Gastrocnemius medialis (tissue), 4 donors: ENCODE data around the gene SMCO2. TPM values are rescaled to one million over a fixed set of nuclear protein-coding genes. Genes with fewer than 3 reads are reported as not detected.

Experiments
- ATAC-seq, 2 donors: fragments of 150-250 bp; one replicate each; pipeline ENCODE4 v1.9.1; 2016
- DNase-seq, 2 donors: peaks; one replicate each; pipeline ENCODE4 v3.0.0-alpha.2; 2019
- H3K27ac ChIP-seq, 4 donors: fragments of 200-600 bp; sonication (generic); 1 replicate in 1 of 4; 2 replicates in 3 of 4; pipeline ENCODE4 v1.5.1; 2016 to 2018; ENCODE audit warnings: mild to moderate bottlenecking in 2 of 4, moderate library complexity in 1 of 4
- H3K27me3 ChIP-seq, 3 donors: fragments of 200-600 bp; sonication (generic) in 2 of 3; 1 replicate in 1 of 3; 2 replicates in 2 of 3; pipeline versions ENCODE4 v1.5.1 to v1.6.0; 2016 to 2019; ENCODE audit warnings: mild to moderate bottlenecking in 1 of 3, moderate library complexity in 1 of 3
- H3K36me3 ChIP-seq, 2 donors: fragments of 200-600 bp; sonication (generic) in 1 of 2; one replicate each; pipeline ENCODE4 v1.5.1; 2017 to 2018
- H3K4me1 ChIP-seq, 2 donors: fragments of 200-600 bp; sonication (generic) in 1 of 2; one replicate each; pipeline ENCODE4 v1.5.1; 2016 to 2017; ENCODE audit warnings: mild to moderate bottlenecking in 2 of 2
- H3K4me3 ChIP-seq, 4 donors: fragments of 200-600 bp; sonication (generic) in 3 of 4; 1 replicate in 1 of 4; 2 replicates in 3 of 4; pipeline ENCODE4 v1.5.1; 2016 to 2019; ENCODE audit warnings: mild to moderate bottlenecking in 2 of 4
- H3K9me3 ChIP-seq, 3 donors: fragments of 200-600 bp; sonication (generic) in 2 of 3; 1 replicate in 1 of 3; 2 replicates in 2 of 3; pipeline ENCODE4 v1.5.1; 2016 to 2019
- POLR2A ChIP-seq, 2 donors: fragments of 450-650 bp; IDR thresholded peaks; one replicate each; pipeline ENCODE4 v1.6.1; 2017; ENCODE audit warnings: antibody characterized with exemption in 2 of 2, mild to moderate bottlenecking in 2 of 2, moderate library complexity in 2 of 2
- in situ Hi-C, 4 donors: fragments of 200-750 bp; cut with MboI; loops; one replicate each; pipeline versions ENCODE4 v1.15.0 to v1.8.0; 2017; ENCODE audit warnings: low sequenced_read_pairs in 4 of 4
- intact Hi-C: fragments of 100-400 bp; cut with DNase I; formaldehyde crosslinking; loops from one replicate; pipeline ENCODE4 v1.15.1; 2023; ENCODE audit warnings: low total_unique reads
- total RNA-seq, 4 donors: library from RNA; depleted of rRNA; stranded (reverse); fragments of >200 nt; gene quantifications; one replicate each; pipeline versions ENCODE4 v1.1.0 to v1.2.3, GENCODE V29; 2016
- TF ChIP-seq, protein P1 (sequence below), 5 experiments: fragments of 450-650 bp in 3 of 5; fragments of 200-600 bp in 2 of 5; sonication (generic) in 2 of 5; IDR thresholded peaks in 4 of 5; conservative IDR thresholded peaks in 1 of 5; 1 replicate in 4 of 5; 2 replicates in 1 of 5; pipeline ENCODE4 v1.5.1; 2016 to 2019; ENCODE audit warnings: antibody characterized with exemption in 5 of 5, mild to moderate bottlenecking in 3 of 5, moderate library complexity in 3 of 5

The SMCO2 gene
- total RNA-seq, 4 donors from 2014 or later = not detected

DNA sequence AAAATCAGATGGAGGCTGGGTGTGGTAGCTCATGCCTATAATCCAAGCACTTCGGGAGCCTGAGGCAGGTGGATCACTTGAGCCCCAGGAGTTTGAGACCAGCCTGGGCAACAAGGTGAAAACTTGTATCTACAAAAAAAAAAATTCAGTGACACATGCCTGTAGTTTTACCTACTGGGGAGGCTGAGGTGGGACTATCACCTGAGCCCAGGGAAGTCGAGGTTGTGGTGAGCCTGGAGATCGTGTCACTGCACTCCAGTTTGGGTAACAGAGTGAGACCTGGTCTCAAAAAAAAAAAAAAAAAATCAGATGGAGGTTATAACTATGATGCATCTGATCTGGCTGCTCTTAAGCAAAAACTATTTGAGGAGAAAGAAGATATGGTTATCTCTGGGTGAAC is 50.9 kb downstream of the SMCO2 start:
- Histone ChIP-seq H3K4me1 (no peaks in the 10 kb centered on the region), H3K27me3 (no peaks in the 10 kb centered on the region), H3K27ac (no peak overlapping the region), H3K4me3 (no peak overlapping the region), H3K36me3 (no peaks in the 10 kb centered on the region), H3K9me3 (no peaks in the 10 kb centered on the region)
- intact Hi-C loops = no loop called here
- ATAC-seq = no peak
- DNase-seq = no peak
- no peak for TF ChIP-seq POLR2A (IDR thresholded peaks at IDR 0.05)
- TF ChIP-seq, protein P1, sequence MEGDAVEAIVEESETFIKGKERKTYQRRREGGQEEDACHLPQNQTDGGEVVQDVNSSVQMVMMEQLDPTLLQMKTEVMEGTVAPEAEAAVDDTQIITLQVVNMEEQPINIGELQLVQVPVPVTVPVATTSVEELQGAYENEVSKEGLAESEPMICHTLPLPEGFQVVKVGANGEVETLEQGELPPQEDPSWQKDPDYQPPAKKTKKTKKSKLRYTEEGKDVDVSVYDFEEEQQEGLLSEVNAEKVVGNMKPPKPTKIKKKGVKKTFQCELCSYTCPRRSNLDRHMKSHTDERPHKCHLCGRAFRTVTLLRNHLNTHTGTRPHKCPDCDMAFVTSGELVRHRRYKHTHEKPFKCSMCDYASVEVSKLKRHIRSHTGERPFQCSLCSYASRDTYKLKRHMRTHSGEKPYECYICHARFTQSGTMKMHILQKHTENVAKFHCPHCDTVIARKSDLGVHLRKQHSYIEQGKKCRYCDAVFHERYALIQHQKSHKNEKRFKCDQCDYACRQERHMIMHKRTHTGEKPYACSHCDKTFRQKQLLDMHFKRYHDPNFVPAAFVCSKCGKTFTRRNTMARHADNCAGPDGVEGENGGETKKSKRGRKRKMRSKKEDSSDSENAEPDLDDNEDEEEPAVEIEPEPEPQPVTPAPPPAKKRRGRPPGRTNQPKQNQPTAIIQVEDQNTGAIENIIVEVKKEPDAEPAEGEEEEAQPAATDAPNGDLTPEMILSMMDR (IDR thresholded peaks at IDR 0.05 in 4 of 5, conservative IDR thresholded peaks at IDR 0.05 in 1 of 5) = no peak
- in situ Hi-C loops = no loop called here

DNA sequence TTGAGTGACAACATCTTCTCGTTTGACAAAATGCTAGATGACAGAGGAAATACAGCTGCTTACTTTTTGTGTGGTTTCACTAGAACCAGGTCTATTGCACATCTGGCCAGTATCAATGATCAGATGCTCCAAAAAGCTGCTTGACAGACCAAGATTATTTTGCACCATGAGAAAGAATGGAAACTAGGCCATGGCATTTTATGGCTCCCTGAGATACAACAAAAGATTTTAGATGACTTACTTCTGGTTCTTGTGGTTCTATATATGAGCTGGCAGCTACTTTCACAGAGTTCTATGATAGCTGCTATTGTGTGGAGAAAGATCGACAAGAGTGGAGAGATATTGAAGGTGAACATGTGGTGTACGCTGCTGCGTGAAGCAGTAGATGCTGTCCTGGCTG is 51.6 kb downstream of the SMCO2 start:
- TF ChIP-seq POLR2A (IDR thresholded peaks at IDR 0.05) = no peak
- TF ChIP-seq, protein P1 (IDR thresholded peaks at IDR 0.05 in 4 of 5, conservative IDR thresholded peaks at IDR 0.05 in 1 of 5) = no peak
- H3K27me3 ChIP-seq = no peaks in the 10 kb centered on the region
- no peak overlapping the region for H3K27ac ChIP-seq
- H3K4me3 ChIP-seq = no peak overlapping the region
- no peaks in the 10 kb centered on the region for H3K4me1 ChIP-seq
- ATAC-seq (no peak), DNase-seq (no peak)
- H3K36me3 ChIP-seq = no peaks in the 10 kb centered on the region
- in situ Hi-C loops = no loop called here
- no peaks in the 10 kb centered on the region for H3K9me3 ChIP-seq
- intact Hi-C loops = no loop called here

DNA sequence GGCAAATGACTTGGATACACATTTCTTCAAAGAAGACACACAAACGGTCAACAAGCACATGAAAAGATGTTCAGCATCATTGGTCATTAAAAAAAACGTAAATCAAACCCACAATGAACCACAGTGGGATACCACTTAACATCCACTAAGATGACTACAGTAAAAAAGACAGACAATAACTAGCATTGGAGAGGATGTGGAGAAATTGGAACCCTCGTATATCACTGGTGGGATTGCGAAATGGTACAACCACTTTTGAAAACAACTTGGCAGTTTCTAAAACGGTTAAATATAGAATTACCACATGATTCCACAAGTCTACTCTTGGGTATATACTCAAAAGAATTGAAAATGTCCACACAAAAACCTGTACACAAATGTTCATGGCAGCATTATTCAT is 52.2 kb downstream of the SMCO2 start:
- Histone ChIP-seq H3K36me3 (no peaks in the 10 kb centered on the region), H3K4me3 (no peak overlapping the region), H3K27ac (no peak overlapping the region), H3K27me3 (no peaks in the 10 kb centered on the region), H3K9me3 (no peaks in the 10 kb centered on the region), H3K4me1 (no peaks in the 10 kb centered on the region)
- in situ Hi-C loops = no loop called here
- DNase-seq = no peak
- no peak for ATAC-seq
- TF ChIP-seq POLR2A (IDR thresholded peaks at IDR 0.05) = no peak
- TF ChIP-seq, protein P1 (IDR thresholded peaks at IDR 0.05 in 4 of 5, conservative IDR thresholded peaks at IDR 0.05 in 1 of 5) = no peak
- intact Hi-C loops = no loop called here

DNA sequence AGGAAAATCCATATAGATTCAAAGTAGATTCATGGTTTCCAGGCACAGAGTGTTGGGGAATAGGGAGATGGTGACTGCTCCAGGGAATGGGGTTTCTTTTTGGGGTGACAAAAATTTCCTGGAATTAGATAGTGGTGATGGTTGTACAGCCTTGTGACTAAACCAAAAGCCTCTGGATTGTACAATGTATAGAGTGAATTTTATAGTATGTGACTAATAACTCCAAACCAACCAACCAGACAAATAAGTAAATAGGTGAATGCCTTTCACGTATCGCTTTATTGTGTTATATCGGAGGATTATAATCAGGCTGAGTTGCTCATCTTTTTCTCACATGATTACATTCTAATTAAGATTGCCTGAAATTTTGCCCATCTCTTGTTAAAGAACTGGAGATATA is 52.8 kb downstream of the SMCO2 start:
- Histone ChIP-seq H3K27ac (no peak overlapping the region), H3K4me3 (no peak overlapping the region), H3K27me3 (no peaks in the 10 kb centered on the region), H3K9me3 (no peaks in the 10 kb centered on the region), H3K36me3 (no peaks in the 10 kb centered on the region), H3K4me1 (no peaks in the 10 kb centered on the region)
- in situ Hi-C loops (no loop called here), intact Hi-C loops (no loop called here)
- no peak for ATAC-seq
- DNase-seq = no peak
- TF ChIP-seq, protein P1 (IDR thresholded peaks at IDR 0.05 in 4 of 5, conservative IDR thresholded peaks at IDR 0.05 in 1 of 5) = no peak
- no peak for TF ChIP-seq POLR2A (IDR thresholded peaks at IDR 0.05)

DNA sequence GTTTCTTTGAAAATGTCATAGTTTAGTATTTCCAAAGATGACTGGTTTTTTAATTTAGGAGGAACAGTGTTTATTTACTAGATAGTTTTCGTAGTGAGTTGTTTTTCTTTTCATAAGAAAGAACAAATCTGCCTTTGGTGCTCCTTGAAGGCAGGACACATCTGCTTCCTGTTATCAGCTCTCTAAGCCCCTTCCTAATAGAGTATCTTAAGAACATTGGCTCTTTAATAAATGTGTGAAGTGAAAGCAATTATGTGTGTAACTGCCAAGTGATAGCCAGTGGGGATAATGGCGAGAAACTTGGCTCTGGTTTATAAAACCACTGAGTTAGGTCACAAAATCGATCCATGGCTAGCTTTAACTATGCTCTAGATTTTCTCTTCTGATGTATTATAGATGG is 54.0 kb downstream of the SMCO2 start:
- in situ Hi-C loops = no loop called here
- H3K27ac ChIP-seq = no peak overlapping the region
- no peak overlapping the region for H3K4me3 ChIP-seq
- TF ChIP-seq POLR2A (IDR thresholded peaks at IDR 0.05) = no peak
- TF ChIP-seq, protein P1 (IDR thresholded peaks at IDR 0.05 in 4 of 5, conservative IDR thresholded peaks at IDR 0.05 in 1 of 5) = no peak
- intact Hi-C loops = no loop called here
- H3K36me3 ChIP-seq = no peaks in the 10 kb centered on the region
- ATAC-seq (no peak), DNase-seq (no peak)
- H3K9me3 ChIP-seq = no peaks in the 10 kb centered on the region
- H3K27me3 ChIP-seq = no peaks in the 10 kb centered on the region
- no peaks in the 10 kb centered on the region for H3K4me1 ChIP-seq
